ENCODE measurements around the gene SOX12.

- TF ChIP-seq CTCF (IDR thresholded peaks at IDR 0.05; ENCODE audit: insufficient read depth, low read depth, low read length) (no peak), EZH2 (IDR thresholded peaks at IDR 0.05; ENCODE audit: insufficient read depth, low read length) (no peak)
These were observed 37.2 kb downstream of the SOX12 start for GRCh38 chr20:362271-363254.

Data from astrocyte (in vitro differentiated cells and primary cell).